ENCODE measurements around the gene SEZ6L2. TPM values are rescaled to one million over a fixed set of nuclear protein-coding genes. Genes with fewer than 3 reads are reported as not detected.

The SEZ6L2 gene
- total and polyA plus RNA-seq, 2 of the 13 experiments (the other 11 are each of a cell fraction or from before 2014, with no cell fraction given): 14.9 to 16.9 TPM

DNA sequence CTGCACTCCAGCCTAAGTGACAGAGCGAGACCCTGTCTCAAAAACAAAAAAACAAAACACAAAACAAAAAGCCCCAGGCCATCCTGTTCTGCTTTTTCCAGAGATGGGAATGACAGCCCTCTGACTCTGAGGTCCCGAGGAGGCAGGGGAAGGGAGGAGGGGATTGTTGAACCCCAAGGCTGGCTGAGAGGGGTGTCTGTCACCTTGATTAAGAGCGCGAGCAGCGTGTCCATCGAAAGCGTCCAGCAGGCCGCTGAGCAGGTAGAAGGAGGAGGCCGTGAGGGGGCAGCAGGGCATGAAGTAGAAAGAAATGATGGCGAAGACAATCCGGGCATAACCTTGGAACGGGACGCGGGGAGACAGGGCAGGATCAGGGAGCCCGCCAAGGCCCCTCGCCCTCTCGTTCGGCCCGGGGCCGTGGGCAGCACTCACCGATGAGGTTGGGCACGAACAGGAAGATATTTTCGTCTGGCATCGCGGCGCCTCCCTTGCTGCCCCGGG is 36.9 kb downstream of the SEZ6L2 start (continued):
- no peak for TF ChIP-seq TCF7 (IDR thresholded peaks at IDR 0.05; ENCODE audit: low read depth)
- TF ChIP-seq GLI4 (CRISPR knock-in tag; IDR thresholded peaks at IDR 0.05; ENCODE audit: borderline replicate concordance): no peak
- 0 out of 2 replicates have a peak, but pooled peaks have one; percentile 13 for TF ChIP-seq ZNF543 (CRISPR knock-in tag; IDR thresholded peaks at IDR 0.05)
- TF ChIP-seq, protein P1, sequence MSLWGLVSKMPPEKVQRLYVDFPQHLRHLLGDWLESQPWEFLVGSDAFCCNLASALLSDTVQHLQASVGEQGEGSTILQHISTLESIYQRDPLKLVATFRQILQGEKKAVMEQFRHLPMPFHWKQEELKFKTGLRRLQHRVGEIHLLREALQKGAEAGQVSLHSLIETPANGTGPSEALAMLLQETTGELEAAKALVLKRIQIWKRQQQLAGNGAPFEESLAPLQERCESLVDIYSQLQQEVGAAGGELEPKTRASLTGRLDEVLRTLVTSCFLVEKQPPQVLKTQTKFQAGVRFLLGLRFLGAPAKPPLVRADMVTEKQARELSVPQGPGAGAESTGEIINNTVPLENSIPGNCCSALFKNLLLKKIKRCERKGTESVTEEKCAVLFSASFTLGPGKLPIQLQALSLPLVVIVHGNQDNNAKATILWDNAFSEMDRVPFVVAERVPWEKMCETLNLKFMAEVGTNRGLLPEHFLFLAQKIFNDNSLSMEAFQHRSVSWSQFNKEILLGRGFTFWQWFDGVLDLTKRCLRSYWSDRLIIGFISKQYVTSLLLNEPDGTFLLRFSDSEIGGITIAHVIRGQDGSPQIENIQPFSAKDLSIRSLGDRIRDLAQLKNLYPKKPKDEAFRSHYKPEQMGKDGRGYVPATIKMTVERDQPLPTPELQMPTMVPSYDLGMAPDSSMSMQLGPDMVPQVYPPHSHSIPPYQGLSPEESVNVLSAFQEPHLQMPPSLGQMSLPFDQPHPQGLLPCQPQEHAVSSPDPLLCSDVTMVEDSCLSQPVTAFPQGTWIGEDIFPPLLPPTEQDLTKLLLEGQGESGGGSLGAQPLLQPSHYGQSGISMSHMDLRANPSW (CRISPR knock-in tag; IDR thresholded peaks at IDR 0.05; ENCODE audit: borderline replicate concordance): 0 out of 2 replicates have a peak, but pooled peaks have one; percentile 8
- 0 out of 2 replicates have a peak, but pooled peaks have one; percentile 84 for TF ChIP-seq ZNF737 (CRISPR knock-in tag; IDR thresholded peaks at IDR 0.05; ENCODE audit: borderline replicate concordance)
- TF ChIP-seq, protein P2, sequence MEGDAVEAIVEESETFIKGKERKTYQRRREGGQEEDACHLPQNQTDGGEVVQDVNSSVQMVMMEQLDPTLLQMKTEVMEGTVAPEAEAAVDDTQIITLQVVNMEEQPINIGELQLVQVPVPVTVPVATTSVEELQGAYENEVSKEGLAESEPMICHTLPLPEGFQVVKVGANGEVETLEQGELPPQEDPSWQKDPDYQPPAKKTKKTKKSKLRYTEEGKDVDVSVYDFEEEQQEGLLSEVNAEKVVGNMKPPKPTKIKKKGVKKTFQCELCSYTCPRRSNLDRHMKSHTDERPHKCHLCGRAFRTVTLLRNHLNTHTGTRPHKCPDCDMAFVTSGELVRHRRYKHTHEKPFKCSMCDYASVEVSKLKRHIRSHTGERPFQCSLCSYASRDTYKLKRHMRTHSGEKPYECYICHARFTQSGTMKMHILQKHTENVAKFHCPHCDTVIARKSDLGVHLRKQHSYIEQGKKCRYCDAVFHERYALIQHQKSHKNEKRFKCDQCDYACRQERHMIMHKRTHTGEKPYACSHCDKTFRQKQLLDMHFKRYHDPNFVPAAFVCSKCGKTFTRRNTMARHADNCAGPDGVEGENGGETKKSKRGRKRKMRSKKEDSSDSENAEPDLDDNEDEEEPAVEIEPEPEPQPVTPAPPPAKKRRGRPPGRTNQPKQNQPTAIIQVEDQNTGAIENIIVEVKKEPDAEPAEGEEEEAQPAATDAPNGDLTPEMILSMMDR (CRISPR knock-in tag; IDR thresholded peaks at IDR 0.05): peak; percentile 62
- TF ChIP-seq, protein P3, sequence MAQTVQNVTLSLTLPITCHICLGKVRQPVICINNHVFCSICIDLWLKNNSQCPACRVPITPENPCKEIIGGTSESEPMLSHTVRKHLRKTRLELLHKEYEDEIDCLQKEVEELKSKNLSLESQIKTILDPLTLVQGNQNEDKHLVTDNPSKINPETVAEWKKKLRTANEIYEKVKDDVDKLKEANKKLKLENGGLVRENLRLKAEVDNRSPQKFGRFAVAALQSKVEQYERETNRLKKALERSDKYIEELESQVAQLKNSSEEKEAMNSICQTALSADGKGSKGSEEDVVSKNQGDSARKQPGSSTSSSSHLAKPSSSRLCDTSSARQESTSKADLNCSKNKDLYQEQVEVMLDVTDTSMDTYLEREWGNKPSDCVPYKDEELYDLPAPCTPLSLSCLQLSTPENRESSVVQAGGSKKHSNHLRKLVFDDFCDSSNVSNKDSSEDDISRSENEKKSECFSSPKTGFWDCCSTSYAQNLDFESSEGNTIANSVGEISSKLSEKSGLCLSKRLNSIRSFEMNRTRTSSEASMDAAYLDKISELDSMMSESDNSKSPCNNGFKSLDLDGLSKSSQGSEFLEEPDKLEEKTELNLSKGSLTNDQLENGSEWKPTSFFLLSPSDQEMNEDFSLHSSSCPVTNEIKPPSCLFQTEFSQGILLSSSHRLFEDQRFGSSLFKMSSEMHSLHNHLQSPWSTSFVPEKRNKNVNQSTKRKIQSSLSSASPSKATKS (CRISPR knock-in tag; IDR thresholded peaks at IDR 0.05): no peak
- TF ChIP-seq JUNB (CRISPR knock-in tag; IDR thresholded peaks at IDR 0.05; ENCODE audit: borderline replicate concordance): no peak
- TF ChIP-seq, protein P4, sequence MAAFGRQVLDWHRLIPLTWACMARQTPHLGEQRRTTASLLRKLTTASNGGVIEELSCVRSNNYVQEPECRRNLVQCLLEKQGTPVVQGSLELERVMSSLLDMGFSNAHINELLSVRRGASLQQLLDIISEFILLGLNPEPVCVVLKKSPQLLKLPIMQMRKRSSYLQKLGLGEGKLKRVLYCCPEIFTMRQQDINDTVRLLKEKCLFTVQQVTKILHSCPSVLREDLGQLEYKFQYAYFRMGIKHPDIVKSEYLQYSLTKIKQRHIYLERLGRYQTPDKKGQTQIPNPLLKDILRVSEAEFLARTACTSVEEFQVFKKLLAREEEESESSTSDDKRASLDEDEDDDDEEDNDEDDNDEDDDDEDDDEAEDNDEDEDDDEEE (CRISPR knock-in tag; IDR thresholded peaks at IDR 0.05): 0 out of 2 replicates have a peak, but pooled peaks have one; percentile 7
- TF ChIP-seq, protein P5, sequence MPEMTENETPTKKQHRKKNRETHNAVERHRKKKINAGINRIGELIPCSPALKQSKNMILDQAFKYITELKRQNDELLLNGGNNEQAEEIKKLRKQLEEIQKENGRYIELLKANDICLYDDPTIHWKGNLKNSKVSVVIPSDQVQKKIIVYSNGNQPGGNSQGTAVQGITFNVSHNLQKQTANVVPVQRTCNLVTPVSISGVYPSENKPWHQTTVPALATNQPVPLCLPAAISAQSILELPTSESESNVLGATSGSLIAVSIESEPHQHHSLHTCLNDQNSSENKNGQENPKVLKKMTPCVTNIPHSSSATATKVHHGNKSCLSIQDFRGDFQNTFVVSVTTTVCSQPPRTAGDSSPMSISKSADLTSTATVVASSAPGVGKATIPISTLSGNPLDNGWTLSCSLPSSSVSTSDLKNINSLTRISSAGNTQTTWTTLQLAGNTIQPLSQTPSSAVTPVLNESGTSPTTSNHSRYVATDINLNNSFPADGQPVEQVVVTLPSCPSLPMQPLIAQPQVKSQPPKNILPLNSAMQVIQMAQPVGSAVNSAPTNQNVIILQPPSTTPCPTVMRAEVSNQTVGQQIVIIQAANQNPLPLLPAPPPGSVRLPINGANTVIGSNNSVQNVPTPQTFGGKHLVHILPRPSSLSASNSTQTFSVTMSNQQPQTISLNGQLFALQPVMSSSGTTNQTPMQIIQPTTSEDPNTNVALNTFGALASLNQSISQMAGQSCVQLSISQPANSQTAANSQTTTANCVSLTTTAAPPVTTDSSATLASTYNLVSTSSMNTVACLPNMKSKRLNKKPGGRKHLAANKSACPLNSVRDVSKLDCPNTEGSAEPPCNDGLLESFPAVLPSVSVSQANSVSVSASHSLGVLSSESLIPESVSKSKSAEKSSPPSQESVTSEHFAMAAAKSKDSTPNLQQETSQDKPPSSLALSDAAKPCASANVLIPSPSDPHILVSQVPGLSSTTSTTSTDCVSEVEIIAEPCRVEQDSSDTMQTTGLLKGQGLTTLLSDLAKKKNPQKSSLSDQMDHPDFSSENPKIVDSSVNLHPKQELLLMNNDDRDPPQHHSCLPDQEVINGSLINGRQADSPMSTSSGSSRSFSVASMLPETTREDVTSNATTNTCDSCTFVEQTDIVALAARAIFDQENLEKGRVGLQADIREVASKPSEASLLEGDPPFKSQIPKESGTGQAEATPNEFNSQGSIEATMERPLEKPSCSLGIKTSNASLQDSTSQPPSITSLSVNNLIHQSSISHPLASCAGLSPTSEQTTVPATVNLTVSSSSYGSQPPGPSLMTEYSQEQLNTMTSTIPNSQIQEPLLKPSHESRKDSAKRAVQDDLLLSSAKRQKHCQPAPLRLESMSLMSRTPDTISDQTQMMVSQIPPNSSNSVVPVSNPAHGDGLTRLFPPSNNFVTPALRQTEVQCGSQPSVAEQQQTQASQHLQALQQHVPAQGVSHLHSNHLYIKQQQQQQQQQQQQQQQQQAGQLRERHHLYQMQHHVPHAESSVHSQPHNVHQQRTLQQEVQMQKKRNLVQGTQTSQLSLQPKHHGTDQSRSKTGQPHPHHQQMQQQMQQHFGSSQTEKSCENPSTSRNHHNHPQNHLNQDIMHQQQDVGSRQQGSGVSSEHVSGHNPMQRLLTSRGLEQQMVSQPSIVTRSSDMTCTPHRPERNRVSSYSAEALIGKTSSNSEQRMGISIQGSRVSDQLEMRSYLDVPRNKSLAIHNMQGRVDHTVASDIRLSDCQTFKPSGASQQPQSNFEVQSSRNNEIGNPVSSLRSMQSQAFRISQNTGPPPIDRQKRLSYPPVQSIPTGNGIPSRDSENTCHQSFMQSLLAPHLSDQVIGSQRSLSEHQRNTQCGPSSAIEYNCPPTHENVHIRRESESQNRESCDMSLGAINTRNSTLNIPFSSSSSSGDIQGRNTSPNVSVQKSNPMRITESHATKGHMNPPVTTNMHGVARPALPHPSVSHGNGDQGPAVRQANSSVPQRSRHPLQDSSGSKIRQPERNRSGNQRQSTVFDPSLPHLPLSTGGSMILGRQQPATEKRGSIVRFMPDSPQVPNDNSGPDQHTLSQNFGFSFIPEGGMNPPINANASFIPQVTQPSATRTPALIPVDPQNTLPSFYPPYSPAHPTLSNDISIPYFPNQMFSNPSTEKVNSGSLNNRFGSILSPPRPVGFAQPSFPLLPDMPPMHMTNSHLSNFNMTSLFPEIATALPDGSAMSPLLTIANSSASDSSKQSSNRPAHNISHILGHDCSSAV (CRISPR knock-in tag; IDR thresholded peaks at IDR 0.05; ENCODE audit: borderline replicate concordance): no peak
- TF ChIP-seq SMC3 (IDR thresholded peaks at IDR 0.05; ENCODE audit: low read length): no peak
- TF ChIP-seq ZNF225 (CRISPR knock-in tag; IDR thresholded peaks at IDR 0.05): no peak

Data from HepG2 (cell line).